Spleen (tissue), 7 donors: ENCODE data around the gene DYSF.

Experiments
- CTCF ChIP-seq, 11 experiments: fragments of 200-600 bp in 7 of 11; fragments of 450-650 bp in 4 of 11; sonication (generic) in 4 of 11; IDR thresholded peaks in 8 of 11; conservative IDR thresholded peaks in 3 of 11; 1 replicate in 7 of 11; 2 replicates in 4 of 11; pipeline versions ENCODE4 v1.4.0 to v1.8.0; 2016 to 2021; ENCODE audit warnings: antibody characterized with exemption in 11 of 11, inconsistent platforms in 4 of 11, mild to moderate bottlenecking in 1 of 11
- POLR2A ChIP-seq, 3 donors: fragments of 450-650 bp; IDR thresholded peaks; one replicate each; pipeline ENCODE4 v1.5.1; 2017; ENCODE audit warnings: antibody characterized with exemption in 3 of 3, mild to moderate bottlenecking in 1 of 3
- POLR2AphosphoS5 ChIP-seq, 3 donors: sonication (generic); formaldehyde crosslinking; IDR thresholded peaks; one replicate each; pipeline ENCODE4 v1.5.1; 2017; ENCODE audit warnings: antibody characterized with exemption in 3 of 3
- donor health status: DM: no; HTN: no; CAD: no; lungs with moderate emphysema.
- donor health status: DM: no; HTN: no; CAD: no.
- donor health status: DM: no; HTN: no; CAD: no.

- TF ChIP-seq POLR2A (IDR thresholded peaks at IDR 0.05), result no peak
- no peak for TF ChIP-seq CTCF (IDR thresholded peaks at IDR 0.05 in 8 of 11, conservative IDR thresholded peaks at IDR 0.05 in 3 of 11)
- TF ChIP-seq POLR2AphosphoS5 (IDR thresholded peaks at IDR 0.05), result no peak
Observed at GRCh38 chr2:71455011-71455740, 1.8 kb downstream of the DYSF start.
